HepG2 (cell line): ENCODE data around the gene TUBB4B. TPM values are rescaled to one million over a fixed set of nuclear protein-coding genes. Genes with fewer than 3 reads are reported as not detected.

Source experiments
- ATAC-seq: fragments of 200-7000 bp; cut with Tn5 transposase; 3 replicates; pipeline ENCODE4 v1.9.1; 2020; ENCODE audit warnings: mild to moderate bottlenecking, moderate library complexity
- BruUV-seq: library from RNA; stranded (reverse); fragments of 400-500 nt; replicated peaks from 2 replicates; lab custom pipeline; 2021; lab: Mats Ljungman, UMichigan
- CTCF ChIA-PET: fragments of 300-600 bp; formaldehyde crosslinking; extraction: SDS; loops from one replicate; lab custom pipeline; 2021; ENCODE audit warnings: low total read pairs, inconsistent platforms, low intra/inter-chr PET ratio; lab: Yijun Ruan, JAX
- POLR2A ChIA-PET: fragments of 350-600 bp; sonication (Branson Sonifier 250); formaldehyde crosslinking; loops from one replicate; lab custom pipeline; 2020; ENCODE audit warnings: antibody characterized with exemption, inconsistent platforms; lab: Yijun Ruan, JAX
- DNase-seq: peaks from one replicate; pipeline ENCODE4 v3.0.0-alpha.2; 2015; ENCODE audit warnings: low spot score
- FAIRE-seq: peaks from 3 replicates; lab custom pipeline; 2011; peaks lifted over from hg19 to GRCh38; lab: Jason Lieb, UNC
- H2AFZ ChIP-seq: one replicate; pipeline ENCODE4 v1.6.1; 2011; ENCODE audit warnings: low read length, inconsistent platforms
- H3K27ac ChIP-seq: fragments of 300-600 bp; 3 replicates; pipeline ENCODE4 v1.8.0; 2011; ENCODE audit warnings: mixed run types, mild to moderate bottlenecking, mixed read lengths, low read length, inconsistent platforms; ENCODE audit not compliant: insufficient read depth; ENCODE audit errors: extremely low read length
- H3K27me3 ChIP-seq, 2 experiments: fragments of 200-600 bp in 1 of 2; 2 replicates in 1 of 2; 3 replicates in 1 of 2; pipeline versions ENCODE4 v1.6.0 to v1.8.0; 2011; ENCODE audit warnings: low read length in 2 of 2, mild to moderate bottlenecking in 2 of 2, moderate library complexity in 2 of 2, inconsistent platforms in 1 of 2; ENCODE audit not compliant: insufficient read depth in 2 of 2, control insufficient read depth in 1 of 2
- H3K36me3 ChIP-seq, 2 experiments: fragments of 200-600 bp in 1 of 2; replicated peaks in 1 of 2; 2 replicates in 1 of 2; 3 replicates in 1 of 2; pipeline versions ENCODE4 v1.5.1 to v1.8.0; 2011; ENCODE audit warnings: low read length in 2 of 2, inconsistent platforms in 1 of 2; ENCODE audit not compliant: insufficient read depth in 2 of 2, control insufficient read depth in 1 of 2
- H3K4me1 ChIP-seq: 2 replicates; pipeline ENCODE4 v1.5.1; 2012; ENCODE audit warnings: low read length, inconsistent platforms; ENCODE audit not compliant: insufficient read depth
- H3K4me2 ChIP-seq: 2 replicates; pipeline ENCODE4 v1.6.0; 2011; ENCODE audit warnings: low read depth, low read length, inconsistent platforms
- H3K4me3 ChIP-seq, 3 experiments: fragments of 200-600 bp in 1 of 3; sonication (generic), shearing (Covaris generic) in 1 of 3; replicated peaks in 1 of 3; 2 replicates each; pipeline ENCODE4 v1.5.1; 2011 to 2016; ENCODE audit warnings: low read length in 3 of 3, inconsistent platforms in 2 of 3, low read depth in 2 of 3, mild to moderate bottlenecking in 2 of 3, control low read depth in 1 of 3, mixed read lengths in 1 of 3; ENCODE audit not compliant: insufficient read depth in 1 of 3
- H3K79me2 ChIP-seq: one replicate; pipeline ENCODE4 v1.6.1; 2011; ENCODE audit warnings: low read length, inconsistent platforms; ENCODE audit not compliant: insufficient read depth
- H3K9ac ChIP-seq: 2 replicates; pipeline ENCODE4 v1.6.0; 2011; ENCODE audit warnings: mild to moderate bottlenecking, low read depth, low read length, inconsistent platforms; ENCODE audit not compliant: insufficient read depth
- H3K9me3 ChIP-seq: 2 replicates; pipeline ENCODE4 v1.5.1; 2012; ENCODE audit warnings: mild to moderate bottlenecking, low read length
- H4K20me1 ChIP-seq: 2 replicates; pipeline ENCODE4 v1.6.0; 2011; ENCODE audit warnings: inconsistent platforms, mild to moderate bottlenecking, low read length, moderate library complexity; ENCODE audit not compliant: insufficient read depth
- HNF4A ChIP-seq: sonication (generic); formaldehyde crosslinking; IDR thresholded peaks from 2 replicates; pipeline ENCODE4 v1.4.0; 2020; ENCODE audit warnings: missing genetic modification reagents
- HOXA3 ChIP-seq: sonication (generic); formaldehyde crosslinking; IDR thresholded peaks from 2 replicates; pipeline ENCODE4 v1.5.0; 2020; ENCODE audit warnings: missing genetic modification reagents
- HOXA5 ChIP-seq: sonication (generic); formaldehyde crosslinking; IDR thresholded peaks from 2 replicates; pipeline ENCODE4 v1.4.0; 2020; ENCODE audit warnings: missing genetic modification reagents
- HOXA9 ChIP-seq: sonication (generic); formaldehyde crosslinking; IDR thresholded peaks from 2 replicates; pipeline ENCODE4 v1.8.1; 2022; ENCODE audit warnings: missing genetic modification reagents, mild to moderate bottlenecking, moderate library complexity, borderline replicate concordance
- KDM2A ChIP-seq: sonication (generic); formaldehyde crosslinking; IDR thresholded peaks from 2 replicates; pipeline ENCODE4 v1.4.0; 2020; ENCODE audit warnings: low read depth, missing genetic modification reagents, borderline replicate concordance
- PRPF4 ChIP-seq: fragments of 200-400 bp; formaldehyde crosslinking; IDR thresholded peaks from 2 replicates; pipeline ENCODE4 v1.6.1; 2016; ENCODE audit warnings: low read length, low read depth; ENCODE audit not compliant: poor library complexity, severe bottlenecking
- SP1 ChIP-seq, 2 experiments: fragments of 450-650 bp in 1 of 2; sonication (generic) in 1 of 2; formaldehyde crosslinking in 1 of 2; IDR thresholded peaks; 2 replicates each; pipeline versions ENCODE4 v1.4.0 to v1.6.1; 2016 to 2020; ENCODE audit warnings: missing genetic modification reagents in 1 of 2
- TAF1 ChIP-seq: sonication (generic); formaldehyde crosslinking; IDR thresholded peaks from 2 replicates; pipeline ENCODE4 v1.4.0; 2020; ENCODE audit warnings: missing genetic modification reagents
- YEATS2 ChIP-seq: sonication (generic); formaldehyde crosslinking; IDR thresholded peaks from 2 replicates; pipeline ENCODE4 v1.4.0; 2020; ENCODE audit warnings: missing genetic modification reagents, borderline replicate concordance
- ZNF232 ChIP-seq: sonication (generic); formaldehyde crosslinking; IDR thresholded peaks from 2 replicates; pipeline ENCODE4 v1.4.0; 2020; ENCODE audit warnings: missing genetic modification reagents, borderline replicate concordance
- ZNF317 ChIP-seq: sonication (generic); formaldehyde crosslinking; IDR thresholded peaks from 2 replicates; pipeline ENCODE4 v1.5.0; 2020; ENCODE audit warnings: mild to moderate bottlenecking, missing genetic modification reagents
- ZNF605 ChIP-seq: sonication (generic); formaldehyde crosslinking; IDR thresholded peaks from 2 replicates; pipeline ENCODE4 v1.8.0; 2022; ENCODE audit warnings: mild to moderate bottlenecking, missing genetic modification reagents
- ZNF839 ChIP-seq: sonication (generic); formaldehyde crosslinking; IDR thresholded peaks from 2 replicates; pipeline ENCODE4 v1.4.0; 2020; ENCODE audit warnings: missing genetic modification reagents, mild to moderate bottlenecking, borderline replicate concordance
- ZSCAN29 ChIP-seq: sonication (generic); formaldehyde crosslinking; conservative IDR thresholded peaks from 2 replicates; pipeline ENCODE4 v1.4.0; 2020; ENCODE audit warnings: mild to moderate bottlenecking, missing genetic modification reagents
- WGBS: methylation state at CpG from one replicate; pipeline ENCODE4 v1.1.6; 2017; ENCODE audit warnings: low lambda C conversion rate; 5-methylcytosine and 5-hydroxymethylcytosine counted together
- in situ Hi-C: cut with HindIII; loops from 2 replicates; pipeline ENCODE4 v1.10.0; 2017; ENCODE audit warnings: low pct_unique_long_range_greater_than_20kb; ENCODE audit not compliant: extremely low pct_ligation_motif_present
- intact Hi-C: fragments of 100-400 bp; cut with micrococcal nuclease; formaldehyde crosslinking; loops from one replicate; pipeline ENCODE4 v1.10.0; 2022; ENCODE audit not compliant: unreplicated experiment
- polyA plus RNA-seq, 8 experiments: library from polyadenylated mRNA; depleted of rRNA in 3 of 8; stranded (reverse) in 7 of 8; unstranded in 1 of 8; fragments of >200 nt; fragmentation: Illumina TruSeq in 4 of 8; extraction: Trizol in 4 of 8; gene quantifications; 2 replicates each; pipeline versions ENCODE4 v1.2.1 to v1.2.3, GENCODE V29; 2011 to 2016; ENCODE audit warnings: low read depth in 4 of 8, missing spikeins in 1 of 8, mixed read lengths in 1 of 8; ENCODE audit not compliant: insufficient read depth in 1 of 8
- total RNA-seq, 5 experiments: library from RNA; depleted of rRNA; stranded (reverse); fragments of >200 nt; fragmentation: Illumina TruSeq; extraction: Trizol; gene quantifications; 2 replicates each; pipeline ENCODE4 v1.2.3, GENCODE V29; 2016; ENCODE audit warnings: low read depth in 1 of 5
- TF ChIP-seq, protein P1 (sequence below): sonication (generic); formaldehyde crosslinking; conservative IDR thresholded peaks from 2 replicates; pipeline ENCODE4 v1.8.1; 2023; ENCODE audit warnings: missing genetic modification reagents
- TF ChIP-seq, protein P2 (sequence below): sonication (generic); formaldehyde crosslinking; IDR thresholded peaks from 2 replicates; pipeline ENCODE4 v1.8.0; 2023; ENCODE audit warnings: mild to moderate bottlenecking, missing genetic modification reagents
- TF ChIP-seq, protein P3 (sequence below): sonication (generic); formaldehyde crosslinking; IDR thresholded peaks from 2 replicates; pipeline ENCODE4 v1.5.1; 2020; ENCODE audit warnings: mild to moderate bottlenecking, missing genetic modification reagents, borderline replicate concordance

TUBB4B gene
- total and polyA plus RNA-seq, 2 of the 13 experiments (the other 11 are each of a cell fraction or from before 2014, with no cell fraction given): 182 to 412 TPM

DNA sequence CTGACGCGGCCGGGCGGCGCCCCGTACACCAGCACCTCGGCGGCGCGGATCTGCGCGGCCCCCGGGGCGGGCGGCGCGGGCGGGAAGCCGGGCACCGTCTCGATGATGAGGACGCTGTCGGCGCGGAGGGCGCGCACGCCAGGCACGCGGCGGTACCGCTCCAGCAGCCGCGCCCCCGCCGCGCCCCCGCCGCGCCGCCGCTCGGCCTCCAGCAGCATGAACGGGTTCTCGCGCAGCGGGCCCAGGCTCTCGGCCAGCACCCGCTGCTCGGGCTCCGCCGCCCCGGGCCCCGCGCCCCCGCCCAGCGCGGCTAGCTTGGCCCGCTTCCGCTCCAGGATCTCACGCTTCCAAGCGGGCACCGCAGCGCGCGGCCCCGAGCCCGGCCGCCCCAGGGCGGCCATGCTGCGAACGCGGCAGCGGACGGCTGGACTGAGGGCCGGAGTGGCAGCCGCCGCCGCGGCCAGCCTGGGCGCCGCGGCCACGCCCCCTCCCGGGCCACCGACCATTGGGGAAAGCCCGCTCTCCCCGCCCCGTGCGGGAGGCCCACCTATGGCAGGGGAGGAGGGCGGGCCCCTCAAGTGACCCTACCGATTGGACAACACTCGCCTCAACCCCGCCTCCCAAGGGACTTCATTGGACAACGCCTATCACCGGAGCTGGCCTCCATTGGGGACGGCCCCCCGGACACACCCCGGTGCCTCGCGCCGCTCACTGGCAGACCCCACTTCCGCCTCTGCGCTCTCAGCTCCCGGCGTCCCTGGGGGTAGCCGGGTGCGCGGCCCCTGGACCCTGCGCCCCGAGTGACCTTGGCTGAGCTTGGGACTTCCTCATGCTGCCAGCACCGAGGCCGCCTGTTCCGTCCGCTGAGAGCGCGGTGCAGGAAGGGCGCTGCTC lies 40.5 kb upstream of the TUBB4B start, which contains the start of gene TPRN:
Gene TPRN, minus strand, starts transcription at position 431 of the 894 bp plus-strand sequence. Its CDS starts 30 bp downstream, at position 401.
- ChIA-PET POLR2A (interaction anchor here (0.8 to 8.8 kb wide), 23 partner anchors 8 to 145 kb away, joined by 3 to 225 read pairs (median 7); partner anchors contain the start of genes ANAPC2, CYSRT1, MAN1B1 and NELFB), CTCF (interaction anchor here (1.3 kb wide), 1 partner anchor 12 kb away, joined by 4 read pairs; the partner anchor contains the start of genes ANAPC2 and SSNA1)
- no peak within 1 kb of the TSS for H2AFZ ChIP-seq
- H3K79me2 ChIP-seq: peaks cover 63% of the 10 kb centered on the region
- intact Hi-C loops (loop anchor here (2.0 kb wide), 1 partner anchor 22 kb away; the partner anchor contains the start of gene RNF208), in situ Hi-C loops (no loop called here)
- BruUV-seq: no TSS peak
- peak within 1 kb of the TSS; percentile 95 for H3K4me2 ChIP-seq
- FAIRE-seq: peak; percentile 94
- no peaks in the 10 kb centered on the region for H3K36me3 ChIP-seq
- peak; percentile 99 for DNase-seq
- no peaks in the 10 kb centered on the region; a peak in 1 of 5 replicates for H3K27me3 ChIP-seq
- peaks cover 71% of the 10 kb centered on the region for H3K4me1 ChIP-seq
- peaks cover 4% of the 10 kb centered on the region; the same call in 1 of the 2 replicates for H4K20me1 ChIP-seq
- peak within 1 kb of the TSS; percentile 96 for H3K27ac ChIP-seq
- H3K4me3 ChIP-seq: peak within 1 kb of the TSS; percentile 71 to 78 (median 72)
- H3K9ac ChIP-seq: peak within 1 kb of the TSS; percentile 85
- WGBS: 0% methylated on average over 7 of the region's 118 CpGs
- peak; percentile 87 for ATAC-seq
- H3K9me3 ChIP-seq: no peaks in the 10 kb centered on the region
- TF ChIP-seq, protein P1, sequence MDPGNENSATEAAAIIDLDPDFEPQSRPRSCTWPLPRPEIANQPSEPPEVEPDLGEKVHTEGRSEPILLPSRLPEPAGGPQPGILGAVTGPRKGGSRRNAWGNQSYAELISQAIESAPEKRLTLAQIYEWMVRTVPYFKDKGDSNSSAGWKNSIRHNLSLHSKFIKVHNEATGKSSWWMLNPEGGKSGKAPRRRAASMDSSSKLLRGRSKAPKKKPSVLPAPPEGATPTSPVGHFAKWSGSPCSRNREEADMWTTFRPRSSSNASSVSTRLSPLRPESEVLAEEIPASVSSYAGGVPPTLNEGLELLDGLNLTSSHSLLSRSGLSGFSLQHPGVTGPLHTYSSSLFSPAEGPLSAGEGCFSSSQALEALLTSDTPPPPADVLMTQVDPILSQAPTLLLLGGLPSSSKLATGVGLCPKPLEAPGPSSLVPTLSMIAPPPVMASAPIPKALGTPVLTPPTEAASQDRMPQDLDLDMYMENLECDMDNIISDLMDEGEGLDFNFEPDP (CRISPR knock-in tag): no peak
- TF ChIP-seq YEATS2 (CRISPR knock-in tag) (peak; percentile 79; the same call in 1 of the 2 replicates), HOXA3 (peak; percentile 82), ZNF317 (CRISPR knock-in tag) (no peak), SP1 (IDR thresholded peaks at IDR 0.05) (peak; percentile 34; the same call in 1 of the 2 replicates), SP1 (CRISPR knock-in tag; IDR thresholded peaks at IDR 0.05) (peak; percentile 96), ZNF605 (peak; percentile 61; the same call in 1 of the 2 replicates), HOXA5 (peak; percentile 82; the same call in 1 of the 2 replicates), HNF4A (CRISPR knock-in tag) (peak; percentile 96), ZNF839 (CRISPR knock-in tag) (no peak), ZSCAN29 (CRISPR knock-in tag) (0 out of 2 replicates have a peak, but pooled peaks have one; percentile 50), HOXA9 (CRISPR knock-in tag) (peak; percentile 52; the same call in 1 of the 2 replicates), ZNF232 (CRISPR knock-in tag) (no peak), KDM2A (peak; percentile 91), TAF1 (CRISPR knock-in tag) (peak; percentile 89), PRPF4 (no peak)
- TF ChIP-seq, protein P2, sequence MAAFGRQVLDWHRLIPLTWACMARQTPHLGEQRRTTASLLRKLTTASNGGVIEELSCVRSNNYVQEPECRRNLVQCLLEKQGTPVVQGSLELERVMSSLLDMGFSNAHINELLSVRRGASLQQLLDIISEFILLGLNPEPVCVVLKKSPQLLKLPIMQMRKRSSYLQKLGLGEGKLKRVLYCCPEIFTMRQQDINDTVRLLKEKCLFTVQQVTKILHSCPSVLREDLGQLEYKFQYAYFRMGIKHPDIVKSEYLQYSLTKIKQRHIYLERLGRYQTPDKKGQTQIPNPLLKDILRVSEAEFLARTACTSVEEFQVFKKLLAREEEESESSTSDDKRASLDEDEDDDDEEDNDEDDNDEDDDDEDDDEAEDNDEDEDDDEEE (CRISPR knock-in tag): peak; percentile 27; the same call in 1 of the 2 replicates
- TF ChIP-seq, protein P3, sequence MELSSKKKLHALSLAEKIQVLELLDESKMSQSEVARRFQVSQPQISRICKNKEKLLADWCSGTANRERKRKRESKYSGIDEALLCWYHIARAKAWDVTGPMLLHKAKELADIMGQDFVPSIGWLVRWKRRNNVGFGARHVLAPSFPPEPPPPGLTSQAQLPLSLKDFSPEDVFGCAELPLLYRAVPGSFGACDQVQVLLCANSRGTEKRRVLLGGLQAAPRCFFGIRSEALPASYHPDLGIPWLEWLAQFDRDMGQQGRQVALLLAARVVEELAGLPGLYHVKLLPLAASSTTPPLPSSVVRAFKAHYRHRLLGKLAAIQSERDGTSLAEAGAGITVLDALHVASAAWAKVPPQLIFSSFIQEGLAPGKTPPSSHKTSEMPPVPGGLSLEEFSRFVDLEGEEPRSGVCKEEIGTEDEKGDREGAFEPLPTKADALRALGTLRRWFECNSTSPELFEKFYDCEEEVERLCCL (CRISPR knock-in tag): no peak
